ENCODE results near the gene BOLA2B.

DNA sequence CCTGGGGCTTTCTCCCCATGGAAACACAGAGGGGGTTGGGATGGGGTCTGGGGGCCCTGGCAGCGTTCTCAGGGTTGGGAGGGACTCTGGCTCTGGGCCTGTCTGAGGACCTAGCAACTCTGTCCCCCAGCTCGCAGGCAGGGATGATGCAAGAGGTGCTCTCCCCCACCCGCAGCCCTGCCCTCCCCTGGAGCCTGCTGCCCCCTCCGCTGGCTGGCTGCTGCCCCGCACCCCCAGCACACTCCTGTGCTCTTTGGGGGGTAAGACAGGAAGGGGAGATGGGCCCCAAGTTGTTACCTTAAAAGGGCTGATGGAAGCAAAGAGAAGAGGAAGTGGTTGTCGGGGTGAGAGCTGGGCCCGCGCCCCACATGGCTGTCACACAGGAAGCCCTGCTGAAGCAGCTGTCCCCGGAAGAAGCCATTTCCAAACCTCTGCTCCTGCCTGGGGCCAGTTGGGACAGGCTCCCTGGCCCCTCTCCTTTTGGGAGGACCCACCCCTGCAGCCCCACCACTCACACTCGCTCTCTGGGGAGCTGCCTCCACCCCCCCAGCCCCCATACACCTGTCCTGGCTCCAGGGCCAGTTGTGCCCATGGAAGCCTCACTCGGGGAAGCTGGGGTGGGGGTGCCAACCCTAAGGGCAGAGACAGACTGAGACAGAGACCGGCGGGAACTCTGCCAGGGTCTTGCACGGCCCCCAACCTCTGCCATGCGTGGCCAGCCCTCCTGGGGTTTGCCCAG, 7.6 kb downstream of the BOLA2B start:
- TF ChIP-seq CTCF (IDR thresholded peaks at IDR 0.05) (no peak), EP300 (IDR thresholded peaks at IDR 0.05) (no peak), POLR2AphosphoS5 (IDR thresholded peaks at IDR 0.05) (no peak)

Measured in suprapubic skin (tissue), 4 donors.